ENCODE results near the gene PTPN1.
A peak's percentile ranks its signal among the peaks of the same experiment; 100 is the strongest.
"Not testable (repeated sequence)": the region's sequence is repeated elsewhere in the genome, so short reads cannot be mapped to it uniquely, and the experiment has no call there.

Gene PTPN1

DNA sequence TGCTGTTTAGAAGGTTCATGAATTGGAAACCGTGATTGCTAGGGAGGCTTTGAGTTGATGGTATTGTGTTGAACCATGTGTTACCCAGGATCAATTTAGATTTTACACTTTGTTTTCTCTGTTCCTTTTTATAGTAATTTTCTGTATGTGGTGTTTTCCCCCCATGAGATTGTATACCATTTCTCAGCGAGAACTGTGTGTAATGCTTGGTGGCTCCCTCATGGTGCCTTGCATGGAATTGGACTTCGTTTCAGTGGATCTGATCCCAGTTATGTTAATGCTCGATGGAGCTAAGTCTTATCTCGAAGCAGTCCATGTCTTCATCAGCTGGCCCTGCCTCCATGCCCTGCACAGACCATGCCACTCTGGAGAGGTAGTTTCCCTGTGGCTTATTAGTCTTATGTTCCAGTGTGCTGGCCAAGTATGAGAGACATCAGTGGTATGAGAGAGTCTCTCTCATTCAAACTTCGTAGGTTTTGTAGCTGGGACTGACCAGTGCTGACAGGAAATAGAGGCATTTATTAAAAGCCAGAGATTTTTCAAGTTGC, 18.7 kb downstream of the PTPN1 start:
- Histone ChIP-seq H3K36me3 (ENCODE audit: control insufficient read depth in 5 of 5, insufficient read depth in 5 of 5, low read length in 5 of 5) (no peaks in the 10 kb centered on the region), H3K9ac (ENCODE audit: low read length in 5 of 5) (no peak overlapping the region), H3K4me1 (ENCODE audit: control insufficient read depth in 5 of 5, insufficient read depth in 5 of 5, low read length in 5 of 5) (peaks cover 3 to 40% (median 27%) of the 10 kb centered on the region in 5 donors), H3K27me3 (ENCODE audit: control insufficient read depth in 5 of 5, insufficient read depth in 4 of 5, low read length in 5 of 5) (no peaks in the 10 kb centered on the region), H3K9me3 (ENCODE audit: control insufficient read depth in 5 of 5, low read length in 5 of 5) (no peaks in the 10 kb centered on the region), H3K27ac (ENCODE audit: low read depth, low read length) (no peak overlapping the region), H3K4me3 (ENCODE audit: low read depth in 1 of 5, low read length in 5 of 5) (no peak overlapping the region)

DNA sequence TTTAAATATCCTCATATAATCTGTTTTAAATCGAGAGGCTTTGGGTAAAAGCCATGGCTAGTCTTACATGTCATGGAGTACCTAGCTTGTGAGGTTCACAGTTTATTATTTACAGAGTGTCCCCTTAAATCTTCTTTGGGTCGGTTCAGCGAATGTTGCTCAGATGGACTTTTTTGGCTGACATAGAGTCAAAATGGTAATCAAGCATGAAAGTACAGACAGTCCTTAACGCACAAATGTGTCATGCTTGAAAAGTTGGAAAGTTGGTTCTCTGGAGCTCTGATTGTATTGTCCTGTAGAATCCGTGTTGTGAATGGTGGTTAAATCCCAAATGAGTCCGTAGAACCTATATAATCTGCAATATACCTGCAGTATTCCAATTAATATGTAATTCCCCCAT, 22.0 kb downstream of the PTPN1 start:
- H3K27ac ChIP-seq (ENCODE audit: low read depth, low read length), result no peak overlapping the region
- no peaks in the 10 kb centered on the region for H3K27me3 ChIP-seq (ENCODE audit: control insufficient read depth in 5 of 5, insufficient read depth in 4 of 5, low read length in 5 of 5)
- H3K4me1 ChIP-seq (ENCODE audit: control insufficient read depth in 5 of 5, insufficient read depth in 5 of 5, low read length in 5 of 5), result peaks cover 3 to 43% (median 27%) of the 10 kb centered on the region in 5 donors
- no peaks in the 10 kb centered on the region for H3K9me3 ChIP-seq (ENCODE audit: control insufficient read depth in 5 of 5, low read length in 5 of 5)
- H3K9ac ChIP-seq (ENCODE audit: low read length in 5 of 5), result no peak overlapping the region
- H3K4me3 ChIP-seq (ENCODE audit: low read depth in 1 of 5, low read length in 5 of 5), result no peak overlapping the region
- H3K36me3 ChIP-seq (ENCODE audit: control insufficient read depth in 5 of 5, insufficient read depth in 5 of 5, low read length in 5 of 5), result no peaks in the 10 kb centered on the region

- Histone ChIP-seq H3K9me3 (ENCODE audit: control insufficient read depth in 5 of 5, low read length in 5 of 5) (no peaks in the 10 kb centered on the region), H3K4me3 (ENCODE audit: low read depth in 1 of 5, low read length in 5 of 5) (no peak overlapping the region), H3K36me3 (ENCODE audit: control insufficient read depth in 5 of 5, insufficient read depth in 5 of 5, low read length in 5 of 5) (no peaks in the 10 kb centered on the region), H3K4me1 (ENCODE audit: control insufficient read depth in 5 of 5, insufficient read depth in 5 of 5, low read length in 5 of 5) (peaks cover 3 to 36% (median 24%) of the 10 kb centered on the region in 5 donors), H3K27ac (ENCODE audit: low read depth, low read length) (no peak overlapping the region), H3K27me3 (ENCODE audit: control insufficient read depth in 5 of 5, insufficient read depth in 4 of 5, low read length in 5 of 5) (no peaks in the 10 kb centered on the region), H3K9ac (ENCODE audit: low read length in 5 of 5) (no peak overlapping the region)
These were observed 22.9 kb downstream of the PTPN1 start for GRCh38 chr20:50533061-50533460.

DNA sequence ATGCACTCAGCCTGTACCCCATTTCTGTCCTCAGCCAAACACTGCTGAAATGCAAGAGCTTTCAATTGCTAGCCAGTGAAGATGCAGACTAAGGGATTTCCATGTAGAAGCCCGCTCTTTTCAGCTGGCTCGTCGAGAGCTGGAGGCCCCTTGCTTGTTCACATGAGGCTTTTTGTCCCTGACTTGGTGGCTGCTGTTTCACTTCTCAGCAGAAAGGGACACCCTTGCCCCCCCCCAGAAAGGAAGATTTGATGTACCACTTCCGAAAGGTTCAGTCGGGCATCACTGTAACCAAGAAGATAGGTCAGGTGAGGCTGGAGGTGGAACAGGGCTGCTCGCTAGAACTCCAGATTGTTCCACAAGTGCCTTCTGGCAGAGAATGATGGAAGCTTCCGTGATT, 23.3 kb downstream of the PTPN1 start:
- H3K36me3 ChIP-seq (ENCODE audit: control insufficient read depth in 5 of 5, insufficient read depth in 5 of 5, low read length in 5 of 5), result no peaks in the 10 kb centered on the region
- H3K27me3 ChIP-seq (ENCODE audit: control insufficient read depth in 5 of 5, insufficient read depth in 4 of 5, low read length in 5 of 5), result no peaks in the 10 kb centered on the region
- H3K4me1 ChIP-seq (ENCODE audit: control insufficient read depth in 5 of 5, insufficient read depth in 5 of 5, low read length in 5 of 5), result peaks cover 3 to 36% (median 24%) of the 10 kb centered on the region in 5 donors
- H3K27ac ChIP-seq (ENCODE audit: low read depth, low read length), result no peak overlapping the region
- H3K9ac ChIP-seq (ENCODE audit: low read length in 5 of 5), result no peak overlapping the region
- H3K4me3 ChIP-seq (ENCODE audit: low read depth in 1 of 5, low read length in 5 of 5), result no peak overlapping the region
- no peaks in the 10 kb centered on the region for H3K9me3 ChIP-seq (ENCODE audit: control insufficient read depth in 5 of 5, low read length in 5 of 5)

- Histone ChIP-seq H3K4me3 (ENCODE audit: low read depth in 1 of 5, low read length in 5 of 5) (no peak overlapping the region), H3K27ac (ENCODE audit: low read depth, low read length) (no peak overlapping the region), H3K27me3 (ENCODE audit: control insufficient read depth in 5 of 5, insufficient read depth in 4 of 5, low read length in 5 of 5) (no peaks in the 10 kb centered on the region), H3K36me3 (ENCODE audit: control insufficient read depth in 5 of 5, insufficient read depth in 5 of 5, low read length in 5 of 5) (no peaks in the 10 kb centered on the region), H3K9me3 (ENCODE audit: control insufficient read depth in 5 of 5, low read length in 5 of 5) (no peaks in the 10 kb centered on the region), H3K4me1 (ENCODE audit: control insufficient read depth in 5 of 5, insufficient read depth in 5 of 5, low read length in 5 of 5) (peaks cover 0 to 26% (median 18%) of the 10 kb centered on the region in 5 donors), H3K9ac (ENCODE audit: low read length in 5 of 5) (no peak overlapping the region)
These were observed 24.4 kb downstream of the PTPN1 start for GRCh38 chr20:50534567-50534966.

- H3K36me3 ChIP-seq (ENCODE audit: control insufficient read depth in 5 of 5, insufficient read depth in 5 of 5, low read length in 5 of 5), result no peaks in the 10 kb centered on the region
- no peak overlapping the region for H3K27ac ChIP-seq (ENCODE audit: low read depth, low read length)
- H3K4me1 ChIP-seq (ENCODE audit: control insufficient read depth in 5 of 5, insufficient read depth in 5 of 5, low read length in 5 of 5), result peaks cover 0 to 26% (median 18%) of the 10 kb centered on the region in 5 donors
- no peak overlapping the region for H3K9ac ChIP-seq (ENCODE audit: low read length in 5 of 5)
- peak overlapping the region in 1 of 5 donors; percentile 12 for H3K4me3 ChIP-seq (ENCODE audit: low read depth in 1 of 5, low read length in 5 of 5)
- H3K9me3 ChIP-seq (ENCODE audit: control insufficient read depth in 5 of 5, low read length in 5 of 5), result no peaks in the 10 kb centered on the region
- H3K27me3 ChIP-seq (ENCODE audit: control insufficient read depth in 5 of 5, insufficient read depth in 4 of 5, low read length in 5 of 5), result no peaks in the 10 kb centered on the region
These were observed 25.0 kb downstream of the PTPN1 start for GRCh38 chr20:50535162-50535561.

DNA sequence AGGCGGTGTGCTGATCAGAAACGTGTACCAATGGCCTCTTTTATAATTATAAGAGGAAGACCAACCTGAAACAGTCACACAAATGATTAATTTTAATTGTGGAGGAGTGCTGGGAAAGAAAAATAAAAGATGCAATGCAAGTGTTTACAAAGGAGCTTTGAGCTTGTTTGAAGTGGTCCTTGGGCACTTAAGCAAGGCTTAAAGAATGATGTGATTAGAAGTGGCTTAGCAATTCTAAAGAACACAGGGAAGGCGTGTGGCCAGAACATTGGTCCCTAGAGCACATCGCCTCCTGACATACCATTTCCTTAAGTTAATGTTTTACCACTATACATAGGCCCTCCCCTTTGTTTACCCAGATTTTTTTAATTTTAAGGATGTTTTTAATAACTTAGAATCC, 26.1 kb downstream of the PTPN1 start:
- H3K36me3 ChIP-seq (ENCODE audit: control insufficient read depth in 5 of 5, insufficient read depth in 5 of 5, low read length in 5 of 5), result no peaks in the 10 kb centered on the region
- H3K9ac ChIP-seq (ENCODE audit: low read length in 5 of 5), result no peak overlapping the region
- peaks cover 1 to 37% (median 28%) of the 10 kb centered on the region in 5 donors for H3K4me1 ChIP-seq (ENCODE audit: control insufficient read depth in 5 of 5, insufficient read depth in 5 of 5, low read length in 5 of 5)
- H3K9me3 ChIP-seq (ENCODE audit: control insufficient read depth in 5 of 5, low read length in 5 of 5), result no peaks in the 10 kb centered on the region
- no peaks in the 10 kb centered on the region for H3K27me3 ChIP-seq (ENCODE audit: control insufficient read depth in 5 of 5, insufficient read depth in 4 of 5, low read length in 5 of 5)
- no peak overlapping the region for H3K4me3 ChIP-seq (ENCODE audit: low read depth in 1 of 5, low read length in 5 of 5)
- H3K27ac ChIP-seq (ENCODE audit: low read depth, low read length), result no peak overlapping the region

- Histone ChIP-seq H3K4me3 (ENCODE audit: low read depth in 1 of 5, low read length in 5 of 5) (no peak overlapping the region), H3K27me3 (ENCODE audit: control insufficient read depth in 5 of 5, insufficient read depth in 4 of 5, low read length in 5 of 5) (no peaks in the 10 kb centered on the region), H3K9me3 (ENCODE audit: control insufficient read depth in 5 of 5, low read length in 5 of 5) (no peaks in the 10 kb centered on the region), H3K4me1 (ENCODE audit: control insufficient read depth in 5 of 5, insufficient read depth in 5 of 5, low read length in 5 of 5) (peaks cover 1 to 46% (median 31%) of the 10 kb centered on the region in 5 donors), H3K36me3 (ENCODE audit: control insufficient read depth in 5 of 5, insufficient read depth in 5 of 5, low read length in 5 of 5) (no peaks in the 10 kb centered on the region), H3K9ac (ENCODE audit: low read length in 5 of 5) (no peak overlapping the region), H3K27ac (ENCODE audit: low read depth, low read length) (no peak overlapping the region)
These were observed 27.5 kb downstream of the PTPN1 start for GRCh38 chr20:50537546-50538201.

- Histone ChIP-seq H3K9ac (ENCODE audit: low read length in 5 of 5) (no peak overlapping the region), H3K4me1 (ENCODE audit: control insufficient read depth in 5 of 5, insufficient read depth in 5 of 5, low read length in 5 of 5) (peaks cover 1 to 48% (median 31%) of the 10 kb centered on the region in 5 donors), H3K36me3 (ENCODE audit: control insufficient read depth in 5 of 5, insufficient read depth in 5 of 5, low read length in 5 of 5) (no peaks in the 10 kb centered on the region), H3K27me3 (ENCODE audit: control insufficient read depth in 5 of 5, insufficient read depth in 4 of 5, low read length in 5 of 5) (no peaks in the 10 kb centered on the region), H3K4me3 (ENCODE audit: low read depth in 1 of 5, low read length in 5 of 5) (no peak overlapping the region), H3K9me3 (ENCODE audit: control insufficient read depth in 5 of 5, low read length in 5 of 5) (no peaks in the 10 kb centered on the region), H3K27ac (ENCODE audit: low read depth, low read length) (no peak overlapping the region)
These were observed 28.1 kb downstream of the PTPN1 start for GRCh38 chr20:50538276-50538675.

GRCh38 chr20:50539798-50540197, 29.6 kb downstream of the PTPN1 start:
- H3K4me3 ChIP-seq (ENCODE audit: low read depth in 1 of 5, low read length in 5 of 5); H3K9me3 ChIP-seq (ENCODE audit: control insufficient read depth in 5 of 5, low read length in 5 of 5); H3K27me3 ChIP-seq (ENCODE audit: control insufficient read depth in 5 of 5, insufficient read depth in 4 of 5, low read length in 5 of 5); H3K36me3 ChIP-seq (ENCODE audit: control insufficient read depth in 5 of 5, insufficient read depth in 5 of 5, low read length in 5 of 5); H3K9ac ChIP-seq (ENCODE audit: low read length in 5 of 5); H3K27ac ChIP-seq (ENCODE audit: low read depth, low read length): not testable (repeated sequence)
- H3K4me1 ChIP-seq (ENCODE audit: control insufficient read depth in 5 of 5, insufficient read depth in 5 of 5, low read length in 5 of 5), result peaks cover 1 to 47% (median 27%) of the 10 kb centered on the region in 5 donors
